Upper lobe of right lung (tissue), 1 donor: ENCODE data around the gene BAMBI. TPM values are rescaled to one million over a fixed set of nuclear protein-coding genes. Genes with fewer than 3 reads are reported as not detected.

ENCODE experiments used
- ATAC-seq: fragments of 200-7000 bp; cut with Tn5 transposase; one replicate; pipeline ENCODE4 v1.9.1; 2020; ENCODE audit warnings: mild to moderate bottlenecking, moderate library complexity
- DNase-seq: peaks from one replicate; pipeline ENCODE4 v3.0.0-alpha.2; 2020
- H3K27ac ChIP-seq: fragments of 200-600 bp; one replicate; pipeline ENCODE4 v1.8.0; 2022
- H3K27me3 ChIP-seq: fragments of 200-600 bp; one replicate; pipeline ENCODE4 v1.8.0; 2022; ENCODE audit warnings: mild to moderate bottlenecking
- H3K36me3 ChIP-seq: fragments of 200-600 bp; one replicate; pipeline ENCODE4 v1.8.0; 2022
- H3K4me1 ChIP-seq: fragments of 200-600 bp; one replicate; pipeline ENCODE4 v1.8.0; 2022
- H3K4me3 ChIP-seq: fragments of 200-600 bp; one replicate; pipeline ENCODE4 v1.8.0; 2022; ENCODE audit warnings: mild to moderate bottlenecking
- H3K9me3 ChIP-seq: fragments of 200-600 bp; one replicate; pipeline ENCODE4 v1.8.0; 2022
- intact Hi-C: fragments of 100-400 bp; cut with DNase I; formaldehyde crosslinking; loops from one replicate; pipeline ENCODE4 v1.11.0; 2022
- total RNA-seq: library from RNA; stranded (reverse); fragmentation: NEBNext Ultra II Directional; extraction: Animal tissue kit (Norgen Biotek cat#: 25700); gene quantifications from one replicate; pipeline ENCODE4 v1.2.1, GENCODE V29; 2021
- TF ChIP-seq, protein P1 (sequence below): fragments of 200-600 bp; IDR thresholded peaks from one replicate; pipeline ENCODE4 v1.8.0; 2022; ENCODE audit warnings: antibody characterized with exemption
- donor health status: DM: no; HTN: yes; CAD: no; lungs with severe emphysema.

The BAMBI gene
- total RNA-seq, 1 donor from 2014 or later, result 12.9 TPM

- ATAC-seq, result no peak
- no peak overlapping the region for H3K27ac ChIP-seq
- H3K4me1 ChIP-seq, result no peaks in the 10 kb centered on the region
- TF ChIP-seq, protein P1, sequence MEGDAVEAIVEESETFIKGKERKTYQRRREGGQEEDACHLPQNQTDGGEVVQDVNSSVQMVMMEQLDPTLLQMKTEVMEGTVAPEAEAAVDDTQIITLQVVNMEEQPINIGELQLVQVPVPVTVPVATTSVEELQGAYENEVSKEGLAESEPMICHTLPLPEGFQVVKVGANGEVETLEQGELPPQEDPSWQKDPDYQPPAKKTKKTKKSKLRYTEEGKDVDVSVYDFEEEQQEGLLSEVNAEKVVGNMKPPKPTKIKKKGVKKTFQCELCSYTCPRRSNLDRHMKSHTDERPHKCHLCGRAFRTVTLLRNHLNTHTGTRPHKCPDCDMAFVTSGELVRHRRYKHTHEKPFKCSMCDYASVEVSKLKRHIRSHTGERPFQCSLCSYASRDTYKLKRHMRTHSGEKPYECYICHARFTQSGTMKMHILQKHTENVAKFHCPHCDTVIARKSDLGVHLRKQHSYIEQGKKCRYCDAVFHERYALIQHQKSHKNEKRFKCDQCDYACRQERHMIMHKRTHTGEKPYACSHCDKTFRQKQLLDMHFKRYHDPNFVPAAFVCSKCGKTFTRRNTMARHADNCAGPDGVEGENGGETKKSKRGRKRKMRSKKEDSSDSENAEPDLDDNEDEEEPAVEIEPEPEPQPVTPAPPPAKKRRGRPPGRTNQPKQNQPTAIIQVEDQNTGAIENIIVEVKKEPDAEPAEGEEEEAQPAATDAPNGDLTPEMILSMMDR, result no peak
- no peaks in the 10 kb centered on the region for H3K36me3 ChIP-seq
- intact Hi-C loops, result no loop called here
- H3K27me3 ChIP-seq, result no peaks in the 10 kb centered on the region
- no peaks in the 10 kb centered on the region for H3K9me3 ChIP-seq
- no peak for DNase-seq
- H3K4me3 ChIP-seq, result no peak overlapping the region
Measured at GRCh38 chr10:28713626-28714352, 36.5 kb downstream of the BAMBI start.

DNA sequence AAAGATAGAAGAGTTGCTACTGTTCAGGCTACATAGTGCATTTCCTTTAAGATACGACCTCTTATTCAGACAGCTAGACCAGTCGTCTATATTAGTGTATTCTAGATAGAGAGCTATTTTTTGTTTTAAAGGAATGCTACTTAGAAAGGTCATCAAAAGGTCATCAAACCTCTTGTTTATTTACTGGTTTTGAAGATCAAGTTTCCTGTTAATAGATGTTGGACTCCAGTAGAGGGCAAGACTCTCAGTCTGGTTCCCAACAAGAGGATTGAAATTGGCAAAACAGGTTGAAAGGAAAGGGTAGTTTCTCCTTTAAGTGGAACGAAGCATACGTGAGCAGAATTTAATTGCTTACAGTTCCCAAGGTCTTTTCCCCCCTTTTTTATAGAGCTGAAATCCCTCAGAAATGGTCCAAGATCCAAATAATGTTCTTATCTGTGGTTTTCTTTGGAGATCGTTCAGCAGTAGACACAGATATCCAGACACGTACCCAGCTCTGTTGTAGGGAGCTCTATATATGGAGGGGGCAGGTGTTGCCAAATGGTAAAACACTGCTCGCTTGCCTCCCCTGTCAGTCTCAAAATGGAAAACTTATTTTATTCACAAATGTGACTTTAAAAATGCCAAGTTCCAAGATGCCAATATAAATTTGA lies 37.2 kb downstream of the BAMBI start:
- no peaks in the 10 kb centered on the region for H3K27me3 ChIP-seq
- no peak overlapping the region for H3K27ac ChIP-seq
- TF ChIP-seq, protein P1, result no peak
- H3K36me3 ChIP-seq, result no peaks in the 10 kb centered on the region
- no peak for ATAC-seq
- peaks cover under 1% of the 10 kb centered on the region for H3K4me1 ChIP-seq
- H3K4me3 ChIP-seq, result no peak overlapping the region
- no peaks in the 10 kb centered on the region for H3K9me3 ChIP-seq
- no peak for DNase-seq
- intact Hi-C loops, result no loop called here

GRCh38 chr10:28715246-28715645 lies 37.9 kb downstream of the BAMBI start:
- Histone ChIP-seq H3K9me3 (no peaks in the 10 kb centered on the region), H3K27ac (no peak overlapping the region), H3K36me3 (no peaks in the 10 kb centered on the region), H3K4me1 (peaks cover 3% of the 10 kb centered on the region), H3K4me3 (no peak overlapping the region), H3K27me3 (no peaks in the 10 kb centered on the region)
- DNase-seq (no peak), ATAC-seq (no peak)
- TF ChIP-seq, protein P1, result no peak
- intact Hi-C loops, result no loop called here

DNA sequence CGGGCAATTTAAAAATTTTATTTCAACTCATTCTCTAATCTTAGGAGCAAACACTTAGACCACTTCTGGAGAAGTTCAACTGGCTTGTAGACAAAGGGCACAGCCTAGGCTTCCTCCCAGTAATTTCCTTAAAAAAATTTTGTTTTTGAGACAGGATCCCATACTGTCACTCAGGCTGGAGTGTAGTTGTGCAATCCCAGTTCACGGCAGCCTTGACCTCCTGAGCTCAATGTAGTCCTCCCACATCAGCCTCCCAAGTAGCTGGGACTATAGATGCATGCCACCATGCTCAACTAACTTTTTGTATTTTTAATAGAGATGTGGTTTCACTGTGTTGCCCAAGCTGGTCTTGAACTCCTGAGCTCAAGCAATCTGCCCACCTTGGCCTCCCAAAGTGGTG lies 38.4 kb downstream of the BAMBI start:
- no peaks in the 10 kb centered on the region for H3K9me3 ChIP-seq
- TF ChIP-seq, protein P1, result no peak
- H3K27me3 ChIP-seq, result peaks cover 2% of the 10 kb centered on the region
- H3K4me1 ChIP-seq, result peaks cover 3% of the 10 kb centered on the region
- intact Hi-C loops, result no loop called here
- DNase-seq (no peak), ATAC-seq (no peak)
- H3K36me3 ChIP-seq, result no peaks in the 10 kb centered on the region
- H3K4me3 ChIP-seq, result no peak overlapping the region
- no peak overlapping the region for H3K27ac ChIP-seq

DNA sequence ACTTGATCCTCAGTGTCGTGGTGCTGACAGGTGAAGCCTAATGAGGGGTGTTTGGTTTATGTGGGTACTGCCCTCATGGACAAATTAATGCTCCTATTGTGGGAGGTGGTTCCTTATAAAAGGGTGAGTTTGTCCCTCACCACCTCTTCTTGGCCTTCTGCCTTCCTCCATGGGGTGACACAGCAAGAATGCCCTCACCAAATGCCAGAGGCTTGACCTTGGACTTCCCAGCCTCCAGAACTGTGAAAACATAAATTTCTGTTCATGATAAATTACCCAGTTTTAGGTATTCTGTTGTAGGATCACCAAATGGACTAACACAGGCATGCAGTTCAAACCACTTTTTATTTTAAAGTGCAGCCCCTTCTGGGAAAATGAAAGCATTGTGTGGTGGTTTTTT lies 39.4 kb downstream of the BAMBI start:
- no peak overlapping the region for H3K27ac ChIP-seq
- ATAC-seq (no peak), DNase-seq (no peak)
- peaks cover 5% of the 10 kb centered on the region for H3K27me3 ChIP-seq
- H3K4me3 ChIP-seq, result no peak overlapping the region
- H3K4me1 ChIP-seq, result peaks cover 3% of the 10 kb centered on the region
- intact Hi-C loops, result no loop called here
- TF ChIP-seq, protein P1, result no peak
- no peaks in the 10 kb centered on the region for H3K36me3 ChIP-seq
- H3K9me3 ChIP-seq, result no peaks in the 10 kb centered on the region
